ENCODE data around the gene LRRC73.

The LRRC73 gene

GRCh38 chr6:43492673-43493072 is 17.5 kb downstream of the LRRC73 start:
- ChIA-PET CTCF (interaction anchor here (0.6 to 11.2 kb wide), 4 partner anchors 10 to 322 kb away, joined by 4 to 142 read pairs (median 4); partner anchors contain the start of gene LRRC73), POLR2A (interaction anchor here (1.9 to 2.3 kb wide), 2 partner anchors 14 to 22 kb away, joined by 4 to 8 read pairs; partner anchors contain the start of gene TJAP1)
- Histone ChIP-seq H3K27ac (ENCODE audit: extremely low read depth, low read depth, low read length) (no peak overlapping the region), H3K9me3 (ENCODE audit: control insufficient read depth, insufficient read depth, low read depth, low read length) (no peaks in the 10 kb centered on the region), H3K36me3 (ENCODE audit: control insufficient read depth in 2 of 2, insufficient read depth in 1 of 2, low read length in 2 of 2) (peaks cover 0 to 32% of the 10 kb centered on the region in 2 experiments; a peak in 1 of 3 replicates), H3K4me3 (ENCODE audit: low read depth, low read length) (no peak overlapping the region), H3K4me1 (ENCODE audit: control insufficient read depth, insufficient read depth, low read length) (peaks cover 7% of the 10 kb centered on the region)
- TF ChIP-seq ZNF157 (tag by site-specific recombination; IDR thresholded peaks at IDR 0.05) (no peak), ZNF791 (tag by site-specific recombination; IDR thresholded peaks at IDR 0.05) (no peak), KLF9 (tag by site-specific recombination; IDR thresholded peaks at IDR 0.05; ENCODE audit: low read depth) (no peak), ZNF560 (tag by site-specific recombination; IDR thresholded peaks at IDR 0.05; ENCODE audit: borderline replicate concordance) (no peak), ZNF549 (tag by site-specific recombination; IDR thresholded peaks at IDR 0.05) (no peak), ZFHX2 (tag by site-specific recombination; conservative IDR thresholded peaks at IDR 0.05) (0 out of 2 replicates have a peak, but pooled peaks have one; percentile 2), ZNF521 (tag by site-specific recombination; IDR thresholded peaks at IDR 0.05) (no peak), ZNF707 (tag by site-specific recombination; IDR thresholded peaks at IDR 0.05) (0 out of 2 replicates have a peak, but pooled peaks have one; percentile 23), ZFP69B (tag by site-specific recombination; IDR thresholded peaks at IDR 0.05) (no peak), ZNF514 (tag by site-specific recombination; IDR thresholded peaks at IDR 0.05) (no peak), ZIC2 (tag by site-specific recombination; IDR thresholded peaks at IDR 0.05) (peak; percentile 67), KLF10 (tag by site-specific recombination; IDR thresholded peaks at IDR 0.05) (no peak), ZNF548 (tag by site-specific recombination; IDR thresholded peaks at IDR 0.05) (no peak)
- TF ChIP-seq, protein P1, sequence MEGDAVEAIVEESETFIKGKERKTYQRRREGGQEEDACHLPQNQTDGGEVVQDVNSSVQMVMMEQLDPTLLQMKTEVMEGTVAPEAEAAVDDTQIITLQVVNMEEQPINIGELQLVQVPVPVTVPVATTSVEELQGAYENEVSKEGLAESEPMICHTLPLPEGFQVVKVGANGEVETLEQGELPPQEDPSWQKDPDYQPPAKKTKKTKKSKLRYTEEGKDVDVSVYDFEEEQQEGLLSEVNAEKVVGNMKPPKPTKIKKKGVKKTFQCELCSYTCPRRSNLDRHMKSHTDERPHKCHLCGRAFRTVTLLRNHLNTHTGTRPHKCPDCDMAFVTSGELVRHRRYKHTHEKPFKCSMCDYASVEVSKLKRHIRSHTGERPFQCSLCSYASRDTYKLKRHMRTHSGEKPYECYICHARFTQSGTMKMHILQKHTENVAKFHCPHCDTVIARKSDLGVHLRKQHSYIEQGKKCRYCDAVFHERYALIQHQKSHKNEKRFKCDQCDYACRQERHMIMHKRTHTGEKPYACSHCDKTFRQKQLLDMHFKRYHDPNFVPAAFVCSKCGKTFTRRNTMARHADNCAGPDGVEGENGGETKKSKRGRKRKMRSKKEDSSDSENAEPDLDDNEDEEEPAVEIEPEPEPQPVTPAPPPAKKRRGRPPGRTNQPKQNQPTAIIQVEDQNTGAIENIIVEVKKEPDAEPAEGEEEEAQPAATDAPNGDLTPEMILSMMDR (tag by site-specific recombination; IDR thresholded peaks at IDR 0.05) = no peak
- TF ChIP-seq, protein P2, sequence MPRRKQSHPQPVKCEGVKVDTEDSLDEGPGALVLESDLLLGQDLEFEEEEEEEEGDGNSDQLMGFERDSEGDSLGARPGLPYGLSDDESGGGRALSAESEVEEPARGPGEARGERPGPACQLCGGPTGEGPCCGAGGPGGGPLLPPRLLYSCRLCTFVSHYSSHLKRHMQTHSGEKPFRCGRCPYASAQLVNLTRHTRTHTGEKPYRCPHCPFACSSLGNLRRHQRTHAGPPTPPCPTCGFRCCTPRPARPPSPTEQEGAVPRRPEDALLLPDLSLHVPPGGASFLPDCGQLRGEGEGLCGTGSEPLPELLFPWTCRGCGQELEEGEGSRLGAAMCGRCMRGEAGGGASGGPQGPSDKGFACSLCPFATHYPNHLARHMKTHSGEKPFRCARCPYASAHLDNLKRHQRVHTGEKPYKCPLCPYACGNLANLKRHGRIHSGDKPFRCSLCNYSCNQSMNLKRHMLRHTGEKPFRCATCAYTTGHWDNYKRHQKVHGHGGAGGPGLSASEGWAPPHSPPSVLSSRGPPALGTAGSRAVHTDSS (tag by site-specific recombination; IDR thresholded peaks at IDR 0.05) = no peak
- TF ChIP-seq, protein P3, sequence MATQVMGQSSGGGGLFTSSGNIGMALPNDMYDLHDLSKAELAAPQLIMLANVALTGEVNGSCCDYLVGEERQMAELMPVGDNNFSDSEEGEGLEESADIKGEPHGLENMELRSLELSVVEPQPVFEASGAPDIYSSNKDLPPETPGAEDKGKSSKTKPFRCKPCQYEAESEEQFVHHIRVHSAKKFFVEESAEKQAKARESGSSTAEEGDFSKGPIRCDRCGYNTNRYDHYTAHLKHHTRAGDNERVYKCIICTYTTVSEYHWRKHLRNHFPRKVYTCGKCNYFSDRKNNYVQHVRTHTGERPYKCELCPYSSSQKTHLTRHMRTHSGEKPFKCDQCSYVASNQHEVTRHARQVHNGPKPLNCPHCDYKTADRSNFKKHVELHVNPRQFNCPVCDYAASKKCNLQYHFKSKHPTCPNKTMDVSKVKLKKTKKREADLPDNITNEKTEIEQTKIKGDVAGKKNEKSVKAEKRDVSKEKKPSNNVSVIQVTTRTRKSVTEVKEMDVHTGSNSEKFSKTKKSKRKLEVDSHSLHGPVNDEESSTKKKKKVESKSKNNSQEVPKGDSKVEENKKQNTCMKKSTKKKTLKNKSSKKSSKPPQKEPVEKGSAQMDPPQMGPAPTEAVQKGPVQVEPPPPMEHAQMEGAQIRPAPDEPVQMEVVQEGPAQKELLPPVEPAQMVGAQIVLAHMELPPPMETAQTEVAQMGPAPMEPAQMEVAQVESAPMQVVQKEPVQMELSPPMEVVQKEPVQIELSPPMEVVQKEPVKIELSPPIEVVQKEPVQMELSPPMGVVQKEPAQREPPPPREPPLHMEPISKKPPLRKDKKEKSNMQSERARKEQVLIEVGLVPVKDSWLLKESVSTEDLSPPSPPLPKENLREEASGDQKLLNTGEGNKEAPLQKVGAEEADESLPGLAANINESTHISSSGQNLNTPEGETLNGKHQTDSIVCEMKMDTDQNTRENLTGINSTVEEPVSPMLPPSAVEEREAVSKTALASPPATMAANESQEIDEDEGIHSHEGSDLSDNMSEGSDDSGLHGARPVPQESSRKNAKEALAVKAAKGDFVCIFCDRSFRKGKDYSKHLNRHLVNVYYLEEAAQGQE (tag by site-specific recombination; IDR thresholded peaks at IDR 0.05) = peak; percentile 67

GRCh38 chr6:43491750-43492661 is 18.1 kb downstream of the LRRC73 start:
- H3K4me1 ChIP-seq (ENCODE audit: control insufficient read depth, insufficient read depth, low read length) = peaks cover 7% of the 10 kb centered on the region
- POLR2A ChIA-PET = interaction anchor here (2.3 kb wide), 1 partner anchor 14 kb away, joined by 8 read pairs; the partner anchor contains the start of gene TJAP1
- TF ChIP-seq ZFHX2 (tag by site-specific recombination; conservative IDR thresholded peaks at IDR 0.05) (peak; percentile 36; the same call in 1 of the 2 replicates), ZNF561 (tag by site-specific recombination; IDR thresholded peaks at IDR 0.05; ENCODE audit: borderline replicate concordance) (no peak)
- no peak overlapping the region for H3K27ac ChIP-seq (ENCODE audit: extremely low read depth, low read depth, low read length)
- CTCF ChIA-PET = interaction anchor here (0.6 to 11.2 kb wide), 2 partner anchors 16 to 75 kb away, joined by 4 to 142 read pairs; partner anchors contain the start of gene LRRC73
- H3K9me3 ChIP-seq (ENCODE audit: control insufficient read depth, insufficient read depth, low read depth, low read length) = no peaks in the 10 kb centered on the region
- H3K36me3 ChIP-seq (ENCODE audit: control insufficient read depth in 2 of 2, insufficient read depth in 1 of 2, low read length in 2 of 2) = peaks cover 0 to 30% of the 10 kb centered on the region in 2 experiments; a peak in 1 of 3 replicates
- H3K4me3 ChIP-seq (ENCODE audit: low read depth, low read length) = no peak overlapping the region

Measured in HEK293 (cell line).